ENCODE measurements around the gene METTL22. TPM values are rescaled to one million over a fixed set of nuclear protein-coding genes. Genes with fewer than 3 reads are reported as not detected.
A peak's percentile ranks its signal among the peaks of the same experiment; 100 is the strongest.

METTL22 gene
- 35.4 and 42.3 TPM in 2 replicates for total RNA-seq (ENCODE audit: low replicate concordance)
- long read RNA-seq, full-length matches to known transcripts, result 13 of 28 reads
- long read RNA-seq, partial matches to known transcripts, result 4 of 28 reads
- long read RNA-seq, other reads (novel, unspliced or antisense), result 11 of 28 reads

GRCh38 chr16:8621572-8622314 lies at the start of gene METTL22:
TSS of gene METTL22 (plus strand) at chr16:8621698. CDS start at chr16:8625666, 3,968 bp downstream.
- Mint-ChIP-seq H3K36me3 (peaks cover 4% of the 10 kb centered on the region), H3K9me3 (no peaks in the 10 kb centered on the region)

GRCh38 chr16:8572063-8572918 lies 49.2 kb upstream of the METTL22 start:
- Mint-ChIP-seq H3K9me3 (no peaks in the 10 kb centered on the region), H3K4me1 (ENCODE audit: unreplicated experiment) (peaks cover 20% of the 10 kb centered on the region), H3K27me3 (peaks cover 19% of the 10 kb centered on the region), H3K4me3 (no peak overlapping the region), H3K36me3 (no peaks in the 10 kb centered on the region), H3K27ac (peak overlapping the region; percentile 86)
- TF ChIP-seq CTCF (conservative IDR thresholded peaks at IDR 0.05), result no peak
- DNase-seq (ENCODE audit: extremely low spot score, unreplicated experiment), result no peak

More at GRCh38 chr16:8621572-8622314, at the start of gene METTL22:
- peak within 1 kb of the TSS; percentile 93 for H3K27ac Mint-ChIP-seq
- TF ChIP-seq CTCF (conservative IDR thresholded peaks at IDR 0.05), result no peak
- peak; percentile 95 for DNase-seq (ENCODE audit: extremely low spot score, unreplicated experiment)
- H3K27me3 Mint-ChIP-seq, result peaks cover 9% of the 10 kb centered on the region
- H3K4me1 Mint-ChIP-seq (ENCODE audit: unreplicated experiment), result peaks cover 15% of the 10 kb centered on the region
- peak within 1 kb of the TSS; percentile 97 for H3K4me3 Mint-ChIP-seq

- Mint-ChIP-seq H3K27ac (peak overlapping the region; percentile 67), H3K27me3 (peaks cover 17% of the 10 kb centered on the region)
Measured at GRCh38 chr16:8572919-8573724, 48.4 kb upstream of the METTL22 start.

GRCh38 chr16:8575399-8575798 lies 46.1 kb upstream of the METTL22 start:
- peaks cover 17% of the 10 kb centered on the region for H3K27me3 Mint-ChIP-seq
- no peaks in the 10 kb centered on the region for H3K9me3 Mint-ChIP-seq
- no peaks in the 10 kb centered on the region for H3K36me3 Mint-ChIP-seq
- no peak overlapping the region for H3K27ac Mint-ChIP-seq
- no peak overlapping the region for H3K4me3 Mint-ChIP-seq
- no peak for TF ChIP-seq CTCF (conservative IDR thresholded peaks at IDR 0.05)
- DNase-seq (ENCODE audit: extremely low spot score, unreplicated experiment), result no peak
- H3K4me1 Mint-ChIP-seq (ENCODE audit: unreplicated experiment), result peaks cover 15% of the 10 kb centered on the region

More at GRCh38 chr16:8572919-8573724, 48.4 kb upstream of the METTL22 start:
- H3K4me3 Mint-ChIP-seq, result no peak overlapping the region
- TF ChIP-seq CTCF (conservative IDR thresholded peaks at IDR 0.05), result peak; percentile 74
- peaks cover 15% of the 10 kb centered on the region for H3K4me1 Mint-ChIP-seq (ENCODE audit: unreplicated experiment)
- no peaks in the 10 kb centered on the region for H3K36me3 Mint-ChIP-seq
- DNase-seq (ENCODE audit: extremely low spot score, unreplicated experiment), result no peak
- H3K9me3 Mint-ChIP-seq, result no peaks in the 10 kb centered on the region
